GM12878 (cell line): ENCODE results near the gene C11orf98.

ENCODE experiments used
- BRCA1 ChIP-seq: IDR thresholded peaks from 2 replicates; pipeline ENCODE4 v1.6.1; 2011; ENCODE audit warnings: low read depth, low read length, improper control_type of control experiment
- CTCF ChIP-seq, 3 experiments: IDR thresholded peaks in 2 of 3; conservative IDR thresholded peaks in 1 of 3; 2 replicates each; pipeline ENCODE4 v1.5.1; 2011; ENCODE audit warnings: low read depth in 3 of 3, low read length in 3 of 3, mild to moderate bottlenecking in 3 of 3, control low read depth in 2 of 3, moderate library complexity in 2 of 3, inconsistent platforms in 1 of 3, mixed read lengths in 1 of 3; ENCODE audit not compliant: control insufficient read depth in 2 of 3, insufficient read depth in 1 of 3; ENCODE audit errors: extremely low read depth in 1 of 3
- EZH2 ChIP-seq: IDR thresholded peaks from 2 replicates; pipeline ENCODE4 v1.6.1; 2012; ENCODE audit warnings: low read depth, mild to moderate bottlenecking, control low read depth, inconsistent platforms, low read length, borderline replicate concordance; ENCODE audit not compliant: control insufficient read depth
- JUNB ChIP-seq: IDR thresholded peaks from 2 replicates; pipeline ENCODE4 v1.6.1; 2016; ENCODE audit warnings: antibody characterized with exemption, mild to moderate bottlenecking
- MAX ChIP-seq: IDR thresholded peaks from 2 replicates; pipeline ENCODE4 v1.6.1; 2012; ENCODE audit warnings: low read depth, low read length, improper control_type of control experiment
- MTA3 ChIP-seq: IDR thresholded peaks from 2 replicates; pipeline ENCODE4 v1.6.1; 2012; ENCODE audit warnings: low read length, inconsistent platforms, borderline replicate concordance
- PBX3 ChIP-seq: IDR thresholded peaks from 2 replicates; pipeline ENCODE4 v1.6.1; 2011; ENCODE audit warnings: mild to moderate bottlenecking, low read depth, low read length, moderate library complexity; ENCODE audit not compliant: insufficient replicate concordance
- POLR2AphosphoS5 ChIP-seq: IDR thresholded peaks from 2 replicates; pipeline ENCODE4 v1.6.1; 2011; ENCODE audit warnings: mild to moderate bottlenecking, low read length, inconsistent platforms
- RAD21 ChIP-seq: IDR thresholded peaks from 2 replicates; pipeline ENCODE4 v1.6.1; 2011; ENCODE audit warnings: mild to moderate bottlenecking, low read depth, low read length, moderate library complexity; ENCODE audit not compliant: insufficient read depth
- RCOR1 ChIP-seq: conservative IDR thresholded peaks from 2 replicates; pipeline ENCODE4 v1.6.1; 2012; ENCODE audit warnings: low read depth, low read length, improper control_type of control experiment
- SIN3A ChIP-seq: IDR thresholded peaks from 2 replicates; pipeline ENCODE4 v1.6.1; 2012; ENCODE audit warnings: low read depth, low read length, improper control_type of control experiment
- SMC3 ChIP-seq: IDR thresholded peaks from 2 replicates; pipeline ENCODE4 v1.6.1; 2011; ENCODE audit warnings: low read length, improper control_type of control experiment, borderline replicate concordance
- TF ChIP-seq, protein P1 (sequence below): fragments of 450-650 bp; IDR thresholded peaks from 2 replicates; pipeline ENCODE4 v1.6.1; 2017; ENCODE audit warnings: mild to moderate bottlenecking, low read depth, inconsistent platforms; ENCODE audit not compliant: poor library complexity, severe bottlenecking
- TF ChIP-seq, protein P2 (sequence below): IDR thresholded peaks from 2 replicates; pipeline ENCODE4 v1.6.1; 2012; ENCODE audit warnings: improper control_type of control experiment, low read depth, low read length; ENCODE audit not compliant: insufficient replicate concordance

DNA sequence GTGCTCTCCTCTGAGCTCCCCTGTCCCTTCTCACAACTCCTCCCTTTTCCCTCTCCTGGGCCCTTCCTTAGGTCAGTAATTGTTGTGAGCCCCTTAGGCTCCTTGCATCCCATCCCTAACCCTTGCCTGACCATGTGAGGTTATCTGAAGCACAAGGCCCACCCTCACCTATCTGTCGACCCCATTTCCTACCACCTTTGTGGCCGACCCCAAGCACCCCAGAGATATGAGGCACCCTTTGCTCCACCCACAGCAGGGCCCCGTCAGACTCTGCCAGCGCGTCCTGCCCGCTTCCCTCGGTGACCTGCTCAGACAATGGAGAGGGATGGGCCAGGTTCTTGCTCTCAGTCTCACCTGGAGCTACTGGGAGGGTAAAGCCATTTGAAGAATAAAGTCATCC is 43.8 kb upstream of the C11orf98 start:
- no peak for TF ChIP-seq POLR2AphosphoS5
- no peak for TF ChIP-seq SMC3
- TF ChIP-seq EZH2: no peak
- TF ChIP-seq CTCF (IDR thresholded peaks at IDR 0.05 in 2 of 3, conservative IDR thresholded peaks at IDR 0.05 in 1 of 3; ENCODE audit: control insufficient read depth in 2 of 3, extremely low read depth in 1 of 3, insufficient read depth in 1 of 3, low read depth in 3 of 3, low read length in 3 of 3): no peak
- TF ChIP-seq PBX3: no peak
- no peak for TF ChIP-seq MAX
- TF ChIP-seq, protein P1, sequence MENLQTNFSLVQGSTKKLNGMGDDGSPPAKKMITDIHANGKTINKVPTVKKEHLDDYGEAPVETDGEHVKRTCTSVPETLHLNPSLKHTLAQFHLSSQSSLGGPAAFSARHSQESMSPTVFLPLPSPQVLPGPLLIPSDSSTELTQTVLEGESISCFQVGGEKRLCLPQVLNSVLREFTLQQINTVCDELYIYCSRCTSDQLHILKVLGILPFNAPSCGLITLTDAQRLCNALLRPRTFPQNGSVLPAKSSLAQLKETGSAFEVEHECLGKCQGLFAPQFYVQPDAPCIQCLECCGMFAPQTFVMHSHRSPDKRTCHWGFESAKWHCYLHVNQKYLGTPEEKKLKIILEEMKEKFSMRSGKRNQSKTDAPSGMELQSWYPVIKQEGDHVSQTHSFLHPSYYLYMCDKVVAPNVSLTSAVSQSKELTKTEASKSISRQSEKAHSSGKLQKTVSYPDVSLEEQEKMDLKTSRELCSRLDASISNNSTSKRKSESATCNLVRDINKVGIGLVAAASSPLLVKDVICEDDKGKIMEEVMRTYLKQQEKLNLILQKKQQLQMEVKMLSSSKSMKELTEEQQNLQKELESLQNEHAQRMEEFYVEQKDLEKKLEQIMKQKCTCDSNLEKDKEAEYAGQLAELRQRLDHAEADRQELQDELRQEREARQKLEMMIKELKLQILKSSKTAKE: no peak
- no peak for TF ChIP-seq MTA3
- TF ChIP-seq, protein P2, sequence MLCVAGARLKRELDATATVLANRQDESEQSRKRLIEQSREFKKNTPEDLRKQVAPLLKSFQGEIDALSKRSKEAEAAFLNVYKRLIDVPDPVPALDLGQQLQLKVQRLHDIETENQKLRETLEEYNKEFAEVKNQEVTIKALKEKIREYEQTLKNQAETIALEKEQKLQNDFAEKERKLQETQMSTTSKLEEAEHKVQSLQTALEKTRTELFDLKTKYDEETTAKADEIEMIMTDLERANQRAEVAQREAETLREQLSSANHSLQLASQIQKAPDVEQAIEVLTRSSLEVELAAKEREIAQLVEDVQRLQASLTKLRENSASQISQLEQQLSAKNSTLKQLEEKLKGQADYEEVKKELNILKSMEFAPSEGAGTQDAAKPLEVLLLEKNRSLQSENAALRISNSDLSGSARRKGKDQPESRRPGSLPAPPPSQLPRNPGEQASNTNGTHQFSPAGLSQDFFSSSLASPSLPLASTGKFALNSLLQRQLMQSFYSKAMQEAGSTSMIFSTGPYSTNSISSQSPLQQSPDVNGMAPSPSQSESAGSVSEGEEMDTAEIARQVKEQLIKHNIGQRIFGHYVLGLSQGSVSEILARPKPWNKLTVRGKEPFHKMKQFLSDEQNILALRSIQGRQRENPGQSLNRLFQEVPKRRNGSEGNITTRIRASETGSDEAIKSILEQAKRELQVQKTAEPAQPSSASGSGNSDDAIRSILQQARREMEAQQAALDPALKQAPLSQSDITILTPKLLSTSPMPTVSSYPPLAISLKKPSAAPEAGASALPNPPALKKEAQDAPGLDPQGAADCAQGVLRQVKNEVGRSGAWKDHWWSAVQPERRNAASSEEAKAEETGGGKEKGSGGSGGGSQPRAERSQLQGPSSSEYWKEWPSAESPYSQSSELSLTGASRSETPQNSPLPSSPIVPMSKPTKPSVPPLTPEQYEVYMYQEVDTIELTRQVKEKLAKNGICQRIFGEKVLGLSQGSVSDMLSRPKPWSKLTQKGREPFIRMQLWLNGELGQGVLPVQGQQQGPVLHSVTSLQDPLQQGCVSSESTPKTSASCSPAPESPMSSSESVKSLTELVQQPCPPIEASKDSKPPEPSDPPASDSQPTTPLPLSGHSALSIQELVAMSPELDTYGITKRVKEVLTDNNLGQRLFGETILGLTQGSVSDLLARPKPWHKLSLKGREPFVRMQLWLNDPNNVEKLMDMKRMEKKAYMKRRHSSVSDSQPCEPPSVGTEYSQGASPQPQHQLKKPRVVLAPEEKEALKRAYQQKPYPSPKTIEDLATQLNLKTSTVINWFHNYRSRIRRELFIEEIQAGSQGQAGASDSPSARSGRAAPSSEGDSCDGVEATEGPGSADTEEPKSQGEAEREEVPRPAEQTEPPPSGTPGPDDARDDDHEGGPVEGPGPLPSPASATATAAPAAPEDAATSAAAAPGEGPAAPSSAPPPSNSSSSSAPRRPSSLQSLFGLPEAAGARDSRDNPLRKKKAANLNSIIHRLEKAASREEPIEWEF: no peak
- no peak for TF ChIP-seq BRCA1
- no peak for TF ChIP-seq SIN3A
- TF ChIP-seq JUNB: no peak
- TF ChIP-seq RCOR1: no peak
- no peak for TF ChIP-seq RAD21
